Left kidney (tissue), 2 donors: ENCODE data around the gene TRAF2. TPM values are rescaled to one million over a fixed set of nuclear protein-coding genes. Genes with fewer than 3 reads are reported as not detected.
"Not testable (repeated sequence)": the region's sequence is repeated elsewhere in the genome, so short reads cannot be mapped to it uniquely, and the experiment has no call there.

Source experiments
- DNase-seq: peaks from one replicate; pipeline ENCODE4 v3.0.0-alpha.2; 2013
- polyA plus RNA-seq: library from polyadenylated mRNA; unstranded; fragments of 120-200 nt; gene quantifications from one replicate; pipeline ENCODE4 v1.2.1, GENCODE V29; 2013; ENCODE audit not compliant: insufficient read length

TRAF2 gene
- polyA plus RNA-seq, 1 donor, result 12.7 TPM

DNA sequence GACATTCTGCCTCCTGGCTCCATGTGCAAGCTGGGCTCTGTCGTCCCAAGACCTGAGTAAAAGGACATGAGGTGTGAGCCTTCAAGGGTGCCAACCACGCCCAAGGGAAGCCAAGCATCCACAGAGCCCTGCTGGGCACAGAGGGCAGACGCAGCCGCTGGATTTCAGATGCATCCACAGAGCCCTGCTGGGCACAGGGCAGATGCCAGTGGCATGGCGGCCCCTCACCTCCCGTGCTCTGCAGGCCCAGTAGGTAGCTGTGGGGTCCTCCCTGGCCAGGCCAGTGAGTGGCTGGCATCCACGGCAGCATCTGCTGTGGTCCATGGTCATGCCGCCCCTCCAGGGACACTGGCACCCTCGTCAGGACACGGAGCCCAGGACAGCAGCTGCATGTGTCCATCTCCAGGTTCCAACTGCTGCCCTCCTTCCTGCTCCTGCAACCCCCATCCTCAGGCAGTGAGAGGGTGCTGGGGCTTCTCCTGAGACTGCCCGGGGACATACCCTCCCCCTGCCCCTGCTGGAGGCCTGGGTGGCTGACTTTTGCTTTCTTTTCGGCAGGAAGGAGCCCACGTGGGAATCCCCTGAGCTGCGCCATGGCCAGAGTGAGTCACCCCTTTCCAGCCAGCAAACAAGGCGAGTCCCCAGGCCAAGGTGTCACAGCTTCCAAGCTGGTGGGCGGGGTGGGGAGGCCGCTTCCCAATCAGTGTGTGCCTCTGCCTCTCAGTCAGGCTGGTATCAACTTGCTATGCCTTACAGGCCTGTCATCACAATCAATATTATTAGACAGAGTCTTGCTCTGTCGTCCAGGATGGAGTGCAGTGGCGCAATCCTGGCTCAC is 4.0 kb upstream of the TRAF2 start:
- no peak for DNase-seq

DNA sequence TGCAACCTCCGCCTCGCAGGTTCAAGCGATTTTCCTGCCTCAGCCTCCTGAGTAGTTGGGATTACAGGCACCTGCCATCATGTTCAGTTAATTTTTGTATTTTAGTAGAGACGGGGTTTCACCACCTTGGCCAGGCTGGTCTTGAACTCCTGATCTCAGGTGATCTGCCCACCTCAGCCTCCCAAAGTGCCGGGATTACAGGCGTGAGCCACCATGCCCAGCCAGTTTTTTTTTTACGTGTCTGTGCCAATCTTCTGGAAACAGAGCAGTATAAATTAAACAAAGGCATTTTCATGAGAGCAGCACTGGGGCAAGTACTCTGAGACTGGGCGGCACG is 3.4 kb upstream of the TRAF2 start:
- not testable (repeated sequence) for DNase-seq

DNA sequence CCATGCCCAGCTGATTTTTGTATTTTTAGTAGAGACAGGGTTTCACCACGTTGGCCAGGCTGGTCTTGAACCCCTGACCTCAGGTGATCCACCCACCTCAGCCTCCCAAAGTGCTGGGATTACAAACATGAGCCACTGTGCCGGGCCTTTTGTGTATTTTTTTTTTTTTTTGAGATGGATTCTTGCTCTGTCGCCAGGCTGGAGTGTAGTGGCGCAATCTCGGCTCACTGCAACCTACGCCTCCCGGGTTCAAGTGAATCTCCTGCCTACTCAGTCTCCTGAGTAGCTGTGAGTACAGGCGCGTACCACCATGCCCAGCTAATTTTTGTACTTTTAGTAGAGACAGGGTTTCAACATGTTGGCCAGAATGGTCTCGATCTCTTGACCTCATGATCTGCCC is 2.6 kb upstream of the TRAF2 start:
- DNase-seq, result not testable (repeated sequence)

DNA sequence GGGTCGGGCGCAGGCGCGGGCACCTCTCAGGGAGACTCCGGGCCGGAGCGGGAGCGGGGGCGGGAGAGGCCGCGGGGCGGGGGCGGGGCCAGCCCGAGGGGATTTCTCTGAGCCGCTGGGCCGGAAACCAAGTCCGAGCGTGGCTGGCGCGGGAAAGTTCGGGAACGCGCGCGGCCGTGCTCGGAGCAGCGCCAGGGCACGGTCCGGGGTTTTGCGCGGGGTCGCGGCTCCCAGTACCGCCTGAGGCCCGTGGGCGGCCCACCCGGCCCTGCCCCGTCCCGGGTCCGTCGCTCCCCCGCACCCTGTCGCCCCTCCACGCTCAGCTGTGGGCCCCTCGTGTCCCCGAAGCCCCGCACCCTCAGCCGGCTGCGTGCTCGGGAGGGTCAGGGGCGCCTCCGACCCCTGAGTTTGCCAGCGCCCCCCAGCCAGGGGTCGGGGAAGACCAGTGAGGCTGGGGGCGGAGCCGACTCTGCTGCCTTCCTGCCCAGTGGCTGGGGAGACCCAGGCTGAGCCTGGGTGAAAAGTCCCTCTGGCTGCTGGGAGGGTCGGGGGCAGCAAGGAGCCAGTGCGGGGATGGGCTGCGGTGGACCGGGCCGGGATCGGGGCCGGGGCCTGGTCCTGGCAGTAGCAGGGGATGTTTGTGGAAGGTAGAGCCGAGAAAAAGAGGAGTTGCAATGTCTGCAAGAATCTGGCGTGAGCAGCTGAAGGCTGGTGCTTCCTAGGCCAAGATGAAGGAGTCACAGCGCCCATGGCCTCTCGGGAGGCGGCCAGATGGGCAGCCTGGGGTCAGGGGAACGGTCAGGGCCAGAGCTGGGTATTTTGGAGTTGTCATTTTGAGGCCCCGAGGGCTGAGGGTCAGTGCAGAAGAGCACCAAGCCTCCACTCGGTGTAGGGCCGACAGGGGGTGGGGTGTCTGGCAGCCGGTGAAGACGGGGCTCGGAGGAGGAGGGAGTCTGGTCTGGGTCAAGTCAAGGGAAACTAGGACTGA is 588 bp downstream of the TRAF2 start:
- no peak for DNase-seq

DNA sequence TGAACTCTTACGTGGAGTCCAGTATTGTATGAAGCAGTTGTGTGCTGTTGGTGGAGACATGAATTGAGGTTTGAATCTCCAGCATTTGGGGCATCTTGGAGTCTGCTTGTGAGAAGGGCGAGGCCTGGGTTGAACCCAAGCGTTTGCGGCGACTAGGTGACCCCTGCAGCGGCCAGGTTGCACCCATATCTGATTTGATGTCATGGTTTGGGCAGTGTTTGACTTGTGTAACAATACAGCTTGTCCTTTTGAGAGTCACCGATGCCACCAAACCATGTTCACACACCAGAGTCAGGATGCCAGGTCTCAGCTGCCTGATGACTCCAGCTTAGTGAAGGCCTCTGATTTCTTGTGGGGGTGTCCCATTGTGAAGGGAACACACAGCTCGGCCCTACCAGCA is 2.1 kb downstream of the TRAF2 start:
- no peak for DNase-seq

DNA sequence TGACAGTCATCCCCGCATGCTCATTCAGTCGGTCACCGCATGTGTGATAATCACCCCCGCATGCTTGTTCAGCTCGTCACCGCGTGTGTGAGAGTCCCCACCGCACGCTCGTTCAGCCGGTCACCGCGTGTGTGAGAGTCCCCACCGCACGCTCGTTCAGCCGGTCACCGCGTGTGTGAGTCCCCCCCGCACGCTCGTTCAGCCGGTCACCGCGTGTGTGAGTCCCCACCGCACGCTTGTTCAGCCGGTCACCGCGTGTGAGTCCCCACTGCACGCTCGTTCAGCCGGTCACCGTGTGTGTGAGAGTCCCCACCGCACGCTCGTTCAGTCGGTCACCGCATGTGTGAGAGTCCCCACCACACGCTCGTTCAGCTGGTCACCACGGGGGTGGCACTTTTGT is 3.5 kb downstream of the TRAF2 start:
- DNase-seq, result no peak

DNA sequence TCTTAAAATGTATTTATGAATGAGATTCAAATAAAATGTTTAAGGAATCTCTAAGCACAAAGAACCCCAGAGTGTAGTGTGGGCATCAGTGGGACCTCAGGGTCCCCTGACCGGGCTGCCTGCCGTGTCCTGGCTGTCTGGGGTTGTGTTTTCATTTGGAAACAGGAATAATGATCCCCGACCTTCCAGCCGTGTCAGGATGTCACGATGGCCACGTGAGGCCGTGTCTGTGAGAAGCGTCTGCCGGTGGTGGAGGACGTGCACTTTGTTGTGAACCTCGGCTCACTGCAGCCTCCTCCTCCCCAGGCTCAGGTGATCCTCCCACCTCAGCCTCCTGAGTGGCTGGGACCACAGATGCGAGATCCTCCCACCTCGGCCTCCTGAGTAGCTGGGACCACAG is 4.3 kb downstream of the TRAF2 start:
- DNase-seq, result no peak

DNA sequence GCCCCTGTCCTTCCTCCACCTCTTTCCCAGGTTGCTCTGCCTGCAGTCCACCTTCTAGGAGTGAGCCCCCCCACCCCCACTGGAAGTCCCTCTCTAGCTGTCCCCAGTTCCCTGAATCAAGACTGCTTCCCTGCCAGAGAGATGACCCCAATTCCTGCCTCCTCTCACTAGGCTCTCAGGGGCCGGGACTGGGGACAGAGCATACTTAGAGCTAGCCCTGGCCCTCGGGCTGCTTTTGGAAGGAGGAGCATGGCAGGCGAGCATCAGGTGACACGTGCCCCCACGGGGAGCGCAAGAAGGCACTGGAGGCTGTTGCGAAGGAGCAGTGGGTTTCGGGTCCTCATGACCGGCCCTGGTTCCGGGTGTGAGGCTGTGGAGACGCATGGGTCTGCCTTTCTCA is 9.7 kb downstream of the TRAF2 start:
- no peak for DNase-seq

DNA sequence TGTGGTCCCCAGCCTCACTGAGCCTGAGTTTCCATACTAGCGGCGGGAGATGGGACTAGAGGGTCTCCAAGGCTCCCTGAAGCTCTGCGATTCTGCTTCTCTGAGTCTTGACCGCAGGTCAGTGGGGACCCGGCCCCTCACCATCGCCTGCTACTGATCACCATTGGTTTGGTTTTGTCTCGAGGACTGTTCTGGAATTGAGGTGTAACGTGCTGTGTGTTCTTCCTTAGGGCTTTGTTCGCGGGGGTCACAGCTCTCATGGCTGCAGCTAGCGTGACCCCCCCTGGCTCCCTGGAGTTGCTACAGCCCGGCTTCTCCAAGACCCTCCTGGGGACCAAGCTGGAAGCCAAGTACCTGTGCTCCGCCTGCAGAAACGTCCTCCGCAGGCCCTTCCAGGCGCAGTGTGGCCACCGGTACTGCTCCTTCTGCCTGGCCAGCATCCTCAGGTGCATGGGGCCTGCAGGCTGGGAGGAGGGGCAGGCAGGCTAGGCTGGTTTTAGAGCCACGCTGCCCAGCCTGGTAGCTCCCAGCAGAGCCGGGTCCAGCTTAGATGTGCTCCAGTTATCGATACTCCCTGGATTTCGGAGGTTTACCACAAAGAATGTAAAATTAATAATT is 12.3 kb downstream of the TRAF2 start:
- no peak for DNase-seq

DNA sequence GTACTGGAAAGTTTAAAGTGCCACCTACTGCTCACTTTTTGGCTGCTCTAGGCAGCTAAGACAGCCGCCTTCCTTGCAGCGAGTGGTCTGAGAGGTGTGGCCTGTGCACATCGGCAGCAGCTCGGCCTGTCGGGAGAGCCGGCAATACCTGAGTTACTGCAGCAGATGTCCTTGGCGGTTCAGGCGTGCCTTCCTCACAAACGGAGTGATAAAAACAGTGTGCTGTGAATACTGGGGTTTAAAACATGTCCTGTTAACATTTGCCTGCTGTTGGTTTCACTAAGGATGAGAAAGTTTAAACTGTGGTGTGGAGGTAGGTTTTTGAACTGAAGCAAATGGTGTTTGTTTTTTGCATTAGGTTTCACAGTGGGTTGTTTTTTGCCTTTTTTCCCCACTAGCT is 12.9 kb downstream of the TRAF2 start:
- no peak for DNase-seq

DNA sequence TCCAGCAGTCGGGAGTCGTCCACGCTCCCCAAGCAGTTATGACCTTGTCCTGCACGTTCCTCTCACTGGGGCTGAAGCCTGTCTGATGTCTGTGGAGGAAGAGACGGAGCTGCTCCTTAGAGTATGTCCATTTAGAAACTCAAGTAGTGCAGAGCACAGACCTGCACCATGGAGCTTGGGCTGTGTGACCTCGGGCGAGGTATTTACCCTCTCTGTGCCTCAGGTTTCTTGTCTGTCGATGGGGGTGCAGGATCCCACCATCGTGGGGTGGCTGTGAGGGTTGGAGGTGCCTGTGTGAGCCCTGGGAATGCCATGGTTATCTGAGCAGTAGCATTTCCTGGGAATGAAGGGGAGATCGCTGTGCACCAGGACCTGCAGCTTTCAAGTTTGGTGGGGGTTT is 14.2 kb downstream of the TRAF2 start:
- no peak for DNase-seq

DNA sequence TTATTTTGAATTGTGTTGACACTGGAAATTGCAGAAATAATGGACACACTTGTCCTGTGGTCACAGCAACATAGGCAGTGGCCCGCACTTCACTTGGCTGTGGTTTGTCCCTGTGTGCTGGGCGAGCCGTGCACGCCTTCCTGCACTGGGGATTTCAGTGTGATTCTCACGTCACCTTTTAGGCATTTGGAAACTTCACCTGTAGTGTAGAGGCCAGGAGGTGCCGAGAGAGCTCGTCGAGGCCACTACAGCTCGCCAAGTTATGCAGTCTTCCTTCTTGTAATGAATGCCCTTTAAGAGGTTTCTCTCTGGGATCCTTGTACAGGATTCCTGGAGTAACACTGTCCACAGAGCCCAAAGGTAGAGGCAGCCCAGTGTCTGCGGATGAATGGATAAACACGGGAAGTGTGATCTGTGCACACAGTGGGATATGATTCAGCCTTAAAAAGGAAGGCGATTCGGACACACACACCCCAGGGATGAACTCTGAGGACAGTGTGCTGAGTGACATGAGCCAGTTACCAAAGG is 14.7 kb downstream of the TRAF2 start:
- DNase-seq, result no peak

DNA sequence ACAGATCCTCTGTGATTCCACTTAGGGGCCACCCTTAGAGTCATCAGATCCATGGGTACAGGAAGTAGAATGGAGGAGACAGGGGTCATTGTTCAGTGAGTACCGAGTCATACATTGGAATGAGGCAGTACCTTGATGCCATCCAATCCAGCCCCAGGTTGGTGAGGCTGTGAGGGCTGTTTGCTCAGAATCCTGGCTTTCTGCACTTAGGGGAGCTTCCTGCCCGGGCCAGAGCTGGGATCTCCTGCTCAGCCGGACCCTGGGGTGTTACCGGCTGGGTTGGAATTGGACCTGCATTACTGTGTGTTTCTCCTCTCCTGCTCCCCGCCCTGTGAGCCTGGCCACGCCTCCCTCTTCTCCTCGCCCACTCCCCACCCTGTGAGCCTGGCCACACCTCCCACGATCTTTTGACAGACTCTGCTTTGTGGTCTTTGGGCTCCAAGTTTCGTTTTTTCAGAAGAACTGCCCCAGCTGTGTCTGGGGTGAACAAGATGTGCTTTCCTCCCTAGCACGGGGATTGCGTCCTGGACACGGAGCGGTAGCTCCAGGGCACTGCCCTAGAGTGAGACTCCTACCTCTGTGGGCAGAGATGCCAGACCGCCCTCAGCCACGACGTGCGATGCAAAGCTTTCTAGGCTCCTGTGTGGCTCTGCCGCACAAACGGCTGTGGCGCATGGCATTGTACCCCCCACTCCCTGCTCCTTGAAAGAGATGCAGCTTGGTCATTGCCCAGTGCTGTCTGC is 15.4 kb downstream of the TRAF2 start:
- DNase-seq, result no peak

DNA sequence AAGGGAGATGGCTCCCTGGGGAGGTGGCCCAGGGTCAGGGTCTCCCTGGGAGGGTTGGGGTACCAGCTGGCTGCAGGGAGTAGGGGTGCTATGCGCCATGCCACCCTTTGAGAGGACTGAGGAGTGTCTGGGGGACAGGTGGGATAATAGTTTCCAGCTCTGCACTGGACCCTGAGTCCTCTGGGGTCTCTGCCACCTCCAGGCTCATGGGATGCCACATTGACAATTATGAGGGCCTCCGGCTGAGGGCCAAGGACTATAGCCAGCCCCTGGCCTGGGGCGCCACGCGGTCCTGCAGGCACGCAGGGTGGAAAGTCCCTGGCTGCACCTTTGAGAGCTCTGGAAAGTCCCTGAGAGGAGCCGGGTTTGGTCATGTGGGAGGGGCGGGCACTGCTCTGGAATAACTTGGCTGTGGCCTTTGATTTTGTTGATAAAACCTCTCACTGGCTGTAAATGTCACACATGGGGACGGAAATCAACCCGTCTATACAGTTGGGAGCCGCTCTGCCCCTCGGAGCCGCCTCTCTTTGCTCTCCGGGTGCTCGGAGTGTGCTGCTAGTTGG is 16.0 kb downstream of the TRAF2 start:
- DNase-seq, result no peak

DNA sequence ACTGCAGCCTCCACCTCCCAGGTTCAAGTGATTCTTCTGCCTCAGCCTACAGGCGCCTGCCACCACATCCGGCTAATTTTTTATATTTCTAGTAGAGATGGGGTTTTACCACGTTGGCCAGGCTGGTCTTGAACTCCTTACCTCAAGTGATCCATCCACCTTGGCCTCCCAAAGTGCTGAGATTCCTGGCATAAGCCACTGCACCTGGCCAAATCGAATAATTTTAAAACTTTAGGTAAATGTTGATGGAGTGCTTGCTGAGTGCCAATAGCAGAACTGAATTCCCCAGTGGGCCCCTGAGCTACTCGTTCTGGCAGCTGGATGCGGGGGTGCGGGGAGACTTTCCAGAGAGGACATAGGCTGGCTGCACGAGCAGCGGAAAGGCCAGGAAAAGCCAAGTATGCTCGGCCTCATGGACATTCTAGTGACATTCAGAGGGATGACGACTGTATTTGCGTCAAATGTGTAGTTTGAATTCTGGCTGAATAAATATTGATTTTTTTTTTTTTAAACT is 16.8 kb downstream of the TRAF2 start:
- DNase-seq, result no peak

DNA sequence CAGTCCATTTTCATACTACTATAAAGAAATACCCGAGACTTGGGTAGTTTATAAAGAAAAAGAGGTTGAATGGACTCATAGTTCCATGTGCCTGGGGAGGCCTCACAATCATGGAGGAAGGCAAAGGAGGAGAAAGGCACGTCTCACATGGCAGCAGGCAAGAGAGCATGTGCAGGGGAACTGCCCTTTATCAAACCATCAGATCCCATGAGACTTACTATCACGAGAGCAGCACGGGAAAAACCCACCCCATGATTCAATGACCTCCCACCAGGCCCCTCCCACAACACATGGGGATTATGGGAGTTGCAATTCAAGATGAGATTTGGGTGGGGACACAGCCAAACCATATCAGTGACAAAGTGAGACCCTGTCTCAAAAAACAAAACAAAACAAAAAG is 19.9 kb downstream of the TRAF2 start:
- no peak for DNase-seq

DNA sequence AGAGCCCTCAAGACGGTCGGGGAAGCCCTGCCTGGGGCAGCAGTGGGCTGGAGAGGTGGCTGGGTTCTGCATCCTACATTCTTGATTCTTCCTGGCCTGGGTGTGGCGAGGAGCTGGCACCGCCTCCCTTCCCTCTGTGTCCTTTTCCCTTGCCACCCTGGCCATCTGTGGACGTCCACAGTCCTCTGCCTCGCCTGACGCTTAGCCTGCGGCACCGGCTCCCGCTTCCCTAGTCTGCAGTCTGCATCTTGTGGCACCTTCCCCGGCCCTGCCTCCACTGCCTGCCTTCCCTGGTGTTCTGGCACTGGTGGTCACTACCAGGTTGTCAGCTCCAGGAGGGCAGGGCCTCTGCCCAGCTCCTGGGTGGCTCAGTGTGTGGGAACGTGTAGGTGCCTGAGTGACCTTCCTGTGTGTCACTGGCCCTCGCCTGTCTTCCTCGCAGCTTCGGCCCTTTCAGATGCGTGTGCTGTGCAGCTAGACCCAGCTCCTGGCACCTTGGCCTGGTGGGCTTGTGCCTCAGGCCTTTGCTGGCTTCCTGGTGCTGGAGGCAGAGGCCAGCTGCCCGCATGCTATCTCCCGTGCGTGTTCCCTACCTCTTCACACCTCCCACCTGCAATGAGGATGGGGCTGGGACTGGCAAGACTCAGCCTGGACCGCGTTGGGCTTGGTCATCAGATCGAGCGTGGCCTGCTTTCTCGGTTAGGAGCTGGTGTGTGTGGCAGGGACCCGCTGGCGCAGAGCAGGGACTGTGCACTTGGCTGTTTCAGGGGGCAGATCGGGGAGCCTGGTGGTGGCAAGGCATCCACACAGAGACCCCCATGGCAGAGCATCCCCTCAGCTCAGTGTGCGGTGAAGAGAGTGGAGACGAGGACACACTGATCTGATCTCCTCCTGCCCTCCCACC is 20.9 kb downstream of the TRAF2 start:
- DNase-seq, result no peak

DNA sequence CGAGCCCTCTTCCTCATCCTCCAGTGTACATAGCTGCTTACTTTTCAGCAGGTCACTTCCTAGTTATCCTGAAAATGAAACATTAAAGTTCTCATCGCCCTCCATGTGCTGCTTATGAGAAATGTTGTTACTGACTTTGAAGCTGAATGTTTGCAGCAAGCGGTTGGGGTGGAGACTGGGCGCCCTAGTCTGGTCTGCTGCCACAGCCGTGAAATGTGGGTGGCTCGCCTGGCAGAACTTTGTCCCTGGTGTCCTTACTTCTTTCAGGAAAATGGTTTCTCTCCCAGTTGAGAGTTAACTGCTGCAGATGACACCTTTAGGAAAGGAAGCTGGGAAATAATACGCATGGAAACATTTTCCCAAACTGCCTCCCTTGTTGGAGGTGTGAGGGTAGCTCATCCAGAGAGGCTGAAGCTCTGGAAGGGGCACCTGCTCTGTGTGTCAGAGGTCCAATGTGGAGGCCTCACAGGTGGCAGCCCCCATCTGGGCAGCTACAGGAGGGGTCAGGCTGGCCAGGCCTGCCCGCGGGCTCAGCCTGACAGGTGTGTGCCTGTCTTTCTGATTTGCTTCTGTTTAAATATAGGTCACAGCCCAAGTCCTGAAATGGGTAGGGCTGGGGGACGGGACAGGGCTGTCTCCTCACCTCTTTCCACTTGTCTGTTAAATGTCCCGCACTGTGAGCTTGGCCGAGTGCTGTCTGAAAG is 24.0 kb downstream of the TRAF2 start:
- DNase-seq, result no peak

DNA sequence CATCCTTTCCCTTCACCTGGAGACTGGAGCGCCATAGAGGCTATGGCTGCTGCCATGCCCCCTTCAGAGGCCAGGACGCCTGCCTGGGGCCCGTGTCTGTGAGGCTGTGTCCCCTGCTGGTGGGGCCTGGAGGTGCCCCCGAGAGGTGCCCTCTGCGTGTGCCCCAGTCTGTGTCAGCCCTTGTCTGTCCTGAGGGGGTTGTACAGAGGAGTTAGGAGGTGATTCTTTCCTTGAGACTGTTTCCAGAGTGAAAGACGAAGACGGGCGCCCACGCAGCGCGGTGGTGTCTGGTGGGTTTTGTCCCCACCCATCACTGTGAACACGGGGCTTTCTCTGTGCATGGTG is 24.6 kb downstream of the TRAF2 start:
- DNase-seq, result no peak
